GM18505 (cell line): ENCODE measurements around the gene MAPKAP1.

Source experiments
- ATAC-seq: cut with Tn5 transposase; IDR thresholded peaks from one replicate; pipeline ENCODE4 v1.9.1; 2021; ENCODE audit not compliant: unreplicated experiment
- POLR2A ChIP-seq: IDR thresholded peaks from 4 replicates; pipeline ENCODE4 v1.6.1; 2011; ENCODE audit warnings: borderline replicate concordance; ENCODE audit not compliant: insufficient read depth, insufficient read length; ENCODE audit errors: extremely low read depth

The MAPKAP1 gene

GRCh38 chr9:125470767-125471580 lies 236.0 kb downstream of the MAPKAP1 start:
- TF ChIP-seq POLR2A = no peak
- no peak for ATAC-seq

- no peak for ATAC-seq
- TF ChIP-seq POLR2A = no peak
These were observed 236.8 kb downstream of the MAPKAP1 start for GRCh38 chr9:125470189-125470588.

- ATAC-seq = no peak
- no peak for TF ChIP-seq POLR2A
These were observed 238.4 kb downstream of the MAPKAP1 start for GRCh38 chr9:125468646-125469045.

- no peak for ATAC-seq
- no peak for TF ChIP-seq POLR2A
These were observed 239.8 kb downstream of the MAPKAP1 start for GRCh38 chr9:125467116-125467740.

- no peak for ATAC-seq
- no peak for TF ChIP-seq POLR2A
These were observed 240.6 kb downstream of the MAPKAP1 start for GRCh38 chr9:125466411-125466810.

- no peak for TF ChIP-seq POLR2A
- ATAC-seq = no peak
These were observed 242.2 kb downstream of the MAPKAP1 start for GRCh38 chr9:125464591-125465385.

- TF ChIP-seq POLR2A = no peak
- ATAC-seq = no peak
These were observed 243.1 kb downstream of the MAPKAP1 start for GRCh38 chr9:125463926-125464325.

- no peak for TF ChIP-seq POLR2A
These were observed 244.1 kb downstream of the MAPKAP1 start for GRCh38 chr9:125462861-125463291.

GRCh38 chr9:125461636-125462190 lies 245.3 kb downstream of the MAPKAP1 start:
- ATAC-seq = no peak
- TF ChIP-seq POLR2A = no peak

More at GRCh38 chr9:125462861-125463291, 244.1 kb downstream of the MAPKAP1 start:
- ATAC-seq = no peak

- ATAC-seq = no peak
These were observed 245.9 kb downstream of the MAPKAP1 start for GRCh38 chr9:125460883-125461635.

GRCh38 chr9:125460346-125460745 lies 246.7 kb downstream of the MAPKAP1 start:
- TF ChIP-seq POLR2A = no peak
- ATAC-seq = no peak

More at GRCh38 chr9:125460883-125461635, 245.9 kb downstream of the MAPKAP1 start:
- TF ChIP-seq POLR2A = no peak

GRCh38 chr9:125457357-125457756 lies 249.7 kb downstream of the MAPKAP1 start:
- ATAC-seq = no peak
- TF ChIP-seq POLR2A = no peak
